ENCODE measurements around the gene CCDC71L.
A peak's percentile ranks its signal among the peaks of the same experiment; 100 is the strongest.
"Not testable (repeated sequence)": the region's sequence is repeated elsewhere in the genome, so short reads cannot be mapped to it uniquely, and the experiment has no call there.

Gene CCDC71L

DNA sequence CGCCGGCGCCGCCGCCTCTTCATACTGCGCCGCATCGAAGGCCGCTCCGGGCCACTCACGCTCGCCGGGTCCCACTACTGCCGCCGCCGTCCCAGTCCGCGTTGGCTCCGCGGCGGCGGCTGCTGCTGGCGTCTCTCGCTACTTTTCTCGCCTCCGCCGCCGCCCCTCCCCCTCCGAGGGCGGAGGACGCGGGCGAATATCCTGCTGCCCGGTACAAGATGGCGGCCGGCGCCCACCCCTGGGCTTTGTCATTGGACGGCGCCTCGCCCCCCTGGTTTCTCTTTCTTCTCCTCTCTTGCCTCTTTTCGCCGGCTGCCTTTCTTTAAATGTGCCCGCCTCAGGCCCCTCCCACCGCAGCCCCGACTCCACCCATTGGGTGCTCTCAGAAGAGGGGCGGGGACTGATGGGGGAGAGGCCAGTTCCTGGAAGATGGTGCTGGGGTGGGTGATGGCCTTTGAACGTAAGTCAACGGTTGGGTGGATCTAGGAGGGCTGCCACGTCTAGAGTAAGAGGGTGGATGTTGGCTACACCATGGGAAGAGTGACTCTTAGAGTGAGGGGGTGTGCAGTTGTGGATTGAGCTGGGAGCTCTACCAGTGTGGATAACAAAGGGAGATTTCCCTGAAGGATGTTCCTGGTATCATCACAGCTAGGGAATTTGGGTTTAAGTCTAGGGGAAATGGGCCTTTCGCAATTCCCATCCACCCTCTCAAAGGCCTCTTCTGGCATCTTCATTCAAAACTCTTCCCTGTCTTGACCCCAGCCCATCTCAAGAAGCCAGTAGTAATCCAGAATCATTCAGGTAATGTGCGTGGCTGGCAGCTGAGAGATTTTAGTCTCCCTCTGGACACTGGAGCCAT, at the start of gene CCDC71L:
Gene CCDC71L, minus strand, starts transcription at position 297 of the 859 bp plus-strand sequence. Its CDS starts 262 bp downstream, at position 35.
- DNase-seq (ENCODE audit: low read depth) = peak; percentile 75

DNA sequence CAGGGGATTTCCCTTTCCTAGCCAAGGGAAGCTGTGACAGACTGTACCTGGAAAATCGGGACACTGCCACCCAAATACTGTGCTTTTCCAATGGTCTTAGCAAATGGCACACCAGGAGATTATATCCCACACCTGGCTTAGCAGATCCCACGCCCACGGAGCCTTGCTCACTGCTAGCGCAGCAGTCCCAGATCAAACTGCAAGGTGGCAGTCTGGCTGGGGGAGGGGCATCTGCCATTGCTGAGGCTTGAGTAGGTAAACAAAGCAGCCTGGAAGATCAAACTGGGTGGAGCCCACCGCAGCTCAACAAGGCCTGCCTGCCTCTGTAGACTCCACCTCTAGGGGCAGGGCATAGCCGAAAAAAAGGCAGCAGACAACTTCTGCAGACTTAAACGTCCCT, 48.6 kb upstream of the CCDC71L start:
- not testable (repeated sequence) for DNase-seq (ENCODE audit: low read depth)

DNA sequence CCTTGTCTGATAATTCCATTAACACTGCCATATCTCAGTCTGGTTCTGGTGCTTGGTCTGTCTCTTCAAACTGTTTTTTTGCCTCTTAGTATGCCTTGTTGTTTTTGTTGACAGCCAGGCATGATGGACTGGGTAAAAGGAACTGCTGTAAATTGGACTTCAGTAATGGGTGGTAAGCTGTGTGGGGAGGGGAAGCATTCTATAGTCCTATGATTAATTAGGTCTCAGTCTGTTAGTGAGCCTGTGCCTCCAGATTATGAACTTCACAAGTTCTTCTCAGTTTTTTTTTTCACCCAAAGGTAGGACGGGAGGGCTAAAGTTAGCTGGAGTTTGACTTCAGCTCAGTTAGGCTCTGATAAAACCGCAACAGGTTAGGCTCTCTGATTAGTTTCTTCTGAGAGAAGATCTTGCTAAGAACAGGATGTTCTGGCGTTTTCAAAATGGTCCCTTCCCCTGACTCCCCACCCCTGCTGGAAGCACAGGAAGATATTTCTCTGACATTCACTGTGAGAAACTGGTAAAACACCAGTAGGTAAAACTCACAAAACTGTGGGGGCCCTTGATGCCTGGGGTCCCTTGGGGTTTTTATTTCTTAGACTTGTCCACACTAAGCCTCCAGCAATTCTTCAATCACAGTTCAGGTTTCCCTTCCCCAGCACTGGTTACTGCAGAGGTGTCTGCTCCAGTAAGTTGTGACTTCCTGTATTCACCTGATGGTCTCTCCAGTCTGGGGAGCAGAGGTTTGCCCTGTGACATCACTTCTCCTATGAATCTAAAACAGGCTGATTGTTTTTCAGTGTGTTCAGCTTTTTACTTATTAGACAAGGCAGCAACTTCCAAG, 43.3 kb upstream of the CCDC71L start:
- DNase-seq (ENCODE audit: low read depth) = no peak

GRCh38 chr7:106693677-106694353, 32.9 kb upstream of the CCDC71L start:
- no peak for DNase-seq (ENCODE audit: low read depth)

- DNase-seq (ENCODE audit: low read depth) = no peak
Observed at GRCh38 chr7:106692450-106693051, 31.6 kb upstream of the CCDC71L start.

DNA sequence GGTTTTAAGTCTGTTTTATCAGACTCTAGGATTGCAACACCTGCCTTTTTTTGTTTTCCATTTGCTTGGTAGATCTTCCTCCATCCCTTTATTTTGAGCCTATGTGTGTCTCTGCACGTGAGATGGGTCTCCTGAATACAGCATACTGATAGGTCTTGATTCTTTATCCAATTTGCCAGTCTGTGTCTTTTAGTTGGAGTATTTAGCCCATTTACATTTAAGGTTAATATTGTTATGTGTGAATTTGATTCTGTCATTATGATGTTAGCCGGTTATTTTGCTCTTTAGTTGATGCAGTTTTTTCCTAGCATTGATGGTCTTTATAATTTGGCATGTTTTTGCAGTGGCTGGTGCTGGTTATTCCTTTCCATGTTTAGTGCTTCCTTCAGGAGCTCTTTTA, 27.2 kb upstream of the CCDC71L start:
- DNase-seq (ENCODE audit: low read depth) = not testable (repeated sequence)

DNA sequence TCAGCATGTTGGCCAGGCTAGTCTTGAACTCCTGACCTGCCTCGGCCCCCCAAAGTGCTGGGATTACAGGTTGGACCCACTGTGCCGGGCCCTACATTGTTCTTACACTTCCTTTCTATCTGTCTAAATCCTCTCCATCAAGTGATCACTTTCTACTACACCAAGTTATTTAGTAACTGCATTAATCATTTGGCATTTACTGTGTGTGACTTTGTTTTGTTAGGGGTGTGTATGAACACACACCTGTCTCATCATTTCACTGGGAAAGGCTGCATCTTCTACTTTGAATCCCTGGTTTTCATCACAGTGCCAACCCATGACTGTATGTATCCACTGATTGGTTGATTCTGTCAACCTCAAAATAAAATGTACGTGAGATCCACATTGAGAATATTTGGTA, 23.0 kb upstream of the CCDC71L start:
- DNase-seq (ENCODE audit: low read depth) = no peak

- DNase-seq (ENCODE audit: low read depth) = no peak
Observed at GRCh38 chr7:106681815-106682495, 21.0 kb upstream of the CCDC71L start.

DNA sequence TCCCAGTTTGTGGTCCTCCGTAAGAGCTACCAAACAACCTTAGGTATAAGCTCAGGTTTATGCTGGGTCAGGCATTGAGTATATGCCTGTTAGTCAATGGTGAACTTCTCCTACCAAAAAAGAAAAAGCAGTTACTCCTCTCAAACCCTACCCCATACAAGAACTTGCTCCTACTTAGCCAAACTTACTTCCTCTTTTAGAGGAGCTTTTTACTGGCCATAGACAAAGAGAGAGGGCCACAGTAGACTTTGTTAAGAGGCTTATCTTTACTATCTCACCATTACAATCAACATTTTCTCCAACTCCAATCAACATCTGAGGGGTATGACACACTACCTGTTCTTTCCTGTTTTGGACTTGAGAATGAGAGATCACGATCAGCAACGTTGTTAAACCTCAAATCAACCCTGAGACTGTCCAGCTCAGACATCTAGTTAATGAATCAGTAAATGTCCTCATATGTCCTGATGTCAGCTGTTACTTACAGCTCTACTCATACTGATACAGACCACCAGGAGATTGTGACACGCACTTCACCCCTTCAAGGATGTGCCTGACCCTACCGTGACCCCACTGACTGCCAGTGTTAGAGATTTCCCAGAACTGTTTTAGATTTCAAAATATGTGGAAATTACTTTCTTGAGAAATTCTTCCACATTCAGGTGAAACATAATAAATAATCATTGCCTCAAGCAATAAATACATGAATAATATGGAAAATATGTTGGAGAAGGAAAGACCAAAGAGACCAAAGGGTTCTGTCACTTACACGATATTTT, 18.4 kb upstream of the CCDC71L start:
- DNase-seq (ENCODE audit: low read depth) = peak; percentile 60

DNA sequence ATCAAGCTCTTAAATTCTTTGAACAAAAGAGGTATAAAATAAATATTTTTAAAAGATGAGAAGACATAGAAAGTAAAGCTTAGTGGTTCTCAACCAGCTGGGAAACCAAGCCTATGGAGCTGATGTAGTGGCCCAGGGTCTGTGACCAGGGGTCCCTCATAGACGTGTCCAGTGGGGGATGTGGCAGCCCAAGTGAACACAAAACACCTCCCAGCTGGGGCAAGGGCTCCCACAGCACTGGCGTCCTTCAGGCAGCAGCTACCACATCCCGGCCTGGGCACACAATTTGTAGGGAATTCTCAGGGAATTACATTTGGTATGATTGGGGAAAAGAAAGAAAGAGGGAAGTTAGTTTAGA, 17.8 kb upstream of the CCDC71L start:
- DNase-seq (ENCODE audit: low read depth) = no peak

DNA sequence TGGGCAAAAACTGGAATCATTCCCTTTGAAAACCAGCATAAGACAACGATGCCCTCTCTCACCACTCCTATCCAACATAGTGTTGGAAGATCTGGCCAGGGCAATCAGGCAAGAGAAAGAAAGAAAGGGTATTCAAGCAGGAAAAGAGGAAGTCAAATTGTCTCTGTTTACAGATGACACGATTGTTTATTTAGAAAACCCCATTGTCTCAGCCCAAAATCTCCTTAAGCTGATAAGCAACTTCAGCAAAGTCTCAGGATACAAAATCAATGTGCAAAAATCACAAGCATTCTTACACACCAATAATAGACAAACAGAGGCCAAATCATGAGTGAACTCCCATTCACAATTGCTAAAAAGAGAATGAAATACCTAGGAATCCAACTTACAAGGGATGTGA, 15.5 kb upstream of the CCDC71L start:
- not testable (repeated sequence) for DNase-seq (ENCODE audit: low read depth)

DNA sequence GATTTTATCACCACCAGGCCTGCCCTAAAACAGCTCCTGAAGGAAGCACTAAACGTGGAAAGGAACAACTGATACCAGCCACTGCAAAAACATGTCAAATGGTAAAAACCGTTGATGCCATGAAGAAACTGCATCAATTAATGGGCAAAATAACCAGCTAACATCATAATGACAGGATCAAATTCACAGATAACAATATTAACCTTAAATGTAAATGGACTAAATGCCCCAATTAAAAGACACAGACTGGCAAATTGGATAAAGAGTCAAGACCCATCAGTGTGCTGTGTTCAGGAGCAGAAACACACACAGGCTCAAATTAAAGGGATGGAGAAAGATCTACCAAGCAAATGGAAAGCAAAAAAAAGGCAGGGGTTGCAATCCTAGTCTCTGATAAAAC, 12.7 kb upstream of the CCDC71L start:
- not testable (repeated sequence) for DNase-seq (ENCODE audit: low read depth)

DNA sequence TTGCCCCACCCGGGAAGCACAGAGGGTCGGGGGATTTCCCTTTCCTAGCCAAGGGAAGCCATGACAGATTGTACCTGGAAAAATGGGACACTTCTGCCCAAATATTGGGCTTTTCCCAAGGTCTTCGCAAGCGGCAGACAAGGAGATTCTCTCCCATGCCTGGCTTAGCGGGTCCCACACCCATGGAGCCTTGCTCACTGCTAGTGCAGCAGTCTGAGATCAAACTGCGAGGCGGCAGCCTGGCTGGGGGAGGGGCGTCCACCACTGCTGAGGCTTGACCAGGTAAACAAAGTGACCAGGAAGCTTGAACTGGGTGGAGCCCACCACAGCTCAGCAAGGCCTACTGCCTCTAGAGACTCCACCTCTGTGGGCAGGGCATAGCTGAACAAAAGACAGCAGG, 11.0 kb upstream of the CCDC71L start:
- not testable (repeated sequence) for DNase-seq (ENCODE audit: low read depth)

DNA sequence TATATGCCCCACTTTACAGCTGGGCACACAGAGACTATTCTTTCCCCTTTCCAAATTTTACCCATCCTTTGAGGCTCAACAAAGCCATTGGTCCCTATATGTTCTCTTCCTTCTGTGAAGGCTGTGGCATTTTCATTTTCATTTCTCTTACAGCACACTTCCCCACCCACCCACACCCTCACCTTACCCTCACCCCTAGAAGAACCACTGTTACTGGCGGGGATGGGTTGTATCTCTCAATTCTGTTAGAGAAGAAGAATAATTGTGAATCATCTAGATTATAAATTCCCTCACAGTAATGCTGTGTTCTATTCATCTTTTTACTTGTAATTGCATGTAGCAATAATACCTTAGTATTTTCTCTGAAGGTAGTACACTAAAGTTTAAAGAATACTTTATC, 10.2 kb upstream of the CCDC71L start:
- DNase-seq (ENCODE audit: low read depth) = no peak

- no peak for DNase-seq (ENCODE audit: low read depth)
Observed at GRCh38 chr7:106668861-106669524, 8.0 kb upstream of the CCDC71L start.

GRCh38 chr7:106666353-106666752, 5.4 kb upstream of the CCDC71L start:
- DNase-seq (ENCODE audit: low read depth) = no peak

DNA sequence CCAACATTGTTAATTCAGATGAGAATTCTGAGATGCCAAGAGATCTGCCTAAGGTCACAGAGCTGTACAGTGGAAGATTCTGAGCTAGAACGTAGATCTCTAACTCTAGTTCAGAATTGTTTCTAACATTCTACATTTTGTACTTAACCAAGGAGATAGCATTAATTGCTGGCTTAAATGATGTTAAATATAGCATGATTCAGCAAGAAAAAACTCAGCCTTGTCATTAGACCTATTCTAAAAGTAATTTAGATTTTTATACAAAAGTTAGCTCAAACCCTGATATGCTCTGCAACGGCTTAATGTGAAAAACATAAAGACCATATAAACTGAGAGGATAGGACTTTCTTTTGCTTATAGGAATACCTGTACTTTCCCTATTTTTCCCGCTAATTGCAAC, 3.4 kb upstream of the CCDC71L start:
- DNase-seq (ENCODE audit: low read depth) = no peak

DNA sequence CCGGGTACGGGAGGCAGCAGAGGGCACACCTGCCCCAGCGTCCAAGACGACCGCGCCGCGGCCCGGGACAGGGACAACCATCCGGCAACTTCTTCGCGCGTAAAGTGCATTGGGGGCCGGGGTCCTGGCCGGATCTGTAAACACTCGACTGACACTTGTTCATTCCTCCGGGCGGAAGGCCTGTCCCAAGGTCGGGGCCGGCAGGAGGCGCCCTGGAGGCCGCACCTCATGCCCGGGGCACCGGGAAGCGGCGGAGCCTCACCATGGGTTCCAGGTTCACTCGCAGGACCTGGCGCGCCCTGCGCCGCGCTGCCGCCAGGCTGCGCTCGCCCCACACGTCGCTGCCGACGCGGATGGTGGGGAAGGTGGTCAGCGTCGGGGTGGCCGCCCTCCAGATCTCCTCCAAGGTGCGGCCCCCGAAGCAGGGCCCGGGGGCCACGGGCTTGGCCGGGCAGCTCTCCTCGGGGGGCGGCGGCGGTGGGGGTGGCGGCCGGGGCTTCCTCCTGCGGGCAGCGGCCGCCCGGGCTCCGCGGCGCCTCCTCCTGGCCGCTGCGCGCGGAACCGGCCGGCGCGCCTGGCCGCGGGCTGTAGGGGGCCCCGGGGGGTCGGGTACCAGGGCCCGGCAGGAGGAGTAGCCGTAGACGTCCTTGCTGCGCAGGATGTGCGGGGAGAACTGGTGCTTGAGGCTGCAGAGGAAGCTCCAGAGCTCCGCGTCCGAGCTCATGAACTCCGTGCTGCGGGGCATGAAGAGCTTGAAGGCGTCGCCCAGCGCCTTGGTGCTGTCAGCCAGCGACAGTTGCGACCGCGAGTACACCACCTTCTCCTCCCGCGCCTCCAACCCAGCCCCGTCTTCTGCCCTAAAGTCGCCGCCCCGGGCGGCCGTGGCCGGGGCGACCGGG, 746 bp downstream of the CCDC71L start:
- no peak for DNase-seq (ENCODE audit: low read depth)

Measured in non-pigmented ciliary epithelial cell (primary cell).